Activated B cell treated with CpG ODN at 0.5 μM for 24 hours (primary cell): ENCODE data around the gene IGFLR1. TPM values are rescaled to one million over a fixed set of nuclear protein-coding genes. Genes with fewer than 3 reads are reported as not detected.

ENCODE experiments used
- ATAC-seq: fragments of 200-7000 bp; cut with Tn5 transposase; one replicate; pipeline ENCODE4 v1.10.0; 2021; ENCODE audit warnings: low read depth, mild to moderate bottlenecking, moderate library complexity
- CTCF ChIA-PET: fragments of 350-600 bp; sonication (Branson Sonifier 250); formaldehyde crosslinking; loops from one replicate; lab custom pipeline; 2021; ENCODE audit warnings: antibody characterized with exemption; lab: Charles Lee
- POLR2A ChIA-PET: fragments of 350-600 bp; sonication (Branson Sonifier 250); formaldehyde crosslinking; loops from one replicate; lab custom pipeline; 2021; ENCODE audit warnings: antibody characterized with exemption; lab: Charles Lee
- DNase-seq: peaks from one replicate; pipeline ENCODE4 v3.0.0; 2022
- H3K27ac Mint-ChIP-seq: one replicate; pipeline ENCODE4 v1.8.0; 2020; ENCODE audit warnings: mixed read lengths
- H3K27me3 Mint-ChIP-seq: one replicate; pipeline ENCODE4 v1.8.0; 2021; ENCODE audit warnings: mixed read lengths
- H3K36me3 Mint-ChIP-seq: one replicate; pipeline ENCODE4 v1.8.0; 2021; ENCODE audit warnings: low read depth, mixed read lengths
- H3K4me1 Mint-ChIP-seq: one replicate; pipeline ENCODE4 v1.8.0; 2021; ENCODE audit warnings: mixed read lengths
- H3K4me3 Mint-ChIP-seq: one replicate; pipeline ENCODE4 v1.8.0; 2020; ENCODE audit warnings: mild to moderate bottlenecking, mixed read lengths
- H3K9me3 Mint-ChIP-seq: one replicate; pipeline ENCODE4 v1.8.0; 2020; ENCODE audit warnings: mixed read lengths
- CTCF ChIP-seq: fragments of 200-600 bp; IDR thresholded peaks from one replicate; pipeline ENCODE4 v1.8.0; 2022; ENCODE audit warnings: antibody characterized with exemption, mild to moderate bottlenecking
- intact Hi-C: fragments of 100-400 bp; cut with micrococcal nuclease; formaldehyde crosslinking; loops from one replicate; pipeline ENCODE4 v1.15.1; 2024
- total RNA-seq: library from RNA; stranded (reverse); gene quantifications from 2 replicates; pipeline ENCODE4 v1.2.3, GENCODE V29; 2022

The IGFLR1 gene
- total RNA-seq, 1 donor from 2014 or later: 130 TPM

GRCh38 chr19:35754370-35755130 lies 12.3 kb upstream of the IGFLR1 start:
- Mint-ChIP-seq H3K9me3 (no peaks in the 10 kb centered on the region), H3K4me3 (no peak overlapping the region), H3K36me3 (peaks cover 34% of the 10 kb centered on the region), H3K27me3 (peaks cover 15% of the 10 kb centered on the region), H3K27ac (no peak overlapping the region), H3K4me1 (peaks cover 37% of the 10 kb centered on the region)
- intact Hi-C loops: loop anchor here (5.0 kb wide), 1 partner anchor 207 kb away; the partner anchor contains the start of gene TMEM147
- ATAC-seq (no peak), DNase-seq (no peak)
- ChIA-PET CTCF (no interaction called here), POLR2A (no interaction called here)
- TF ChIP-seq CTCF: no peak

DNA sequence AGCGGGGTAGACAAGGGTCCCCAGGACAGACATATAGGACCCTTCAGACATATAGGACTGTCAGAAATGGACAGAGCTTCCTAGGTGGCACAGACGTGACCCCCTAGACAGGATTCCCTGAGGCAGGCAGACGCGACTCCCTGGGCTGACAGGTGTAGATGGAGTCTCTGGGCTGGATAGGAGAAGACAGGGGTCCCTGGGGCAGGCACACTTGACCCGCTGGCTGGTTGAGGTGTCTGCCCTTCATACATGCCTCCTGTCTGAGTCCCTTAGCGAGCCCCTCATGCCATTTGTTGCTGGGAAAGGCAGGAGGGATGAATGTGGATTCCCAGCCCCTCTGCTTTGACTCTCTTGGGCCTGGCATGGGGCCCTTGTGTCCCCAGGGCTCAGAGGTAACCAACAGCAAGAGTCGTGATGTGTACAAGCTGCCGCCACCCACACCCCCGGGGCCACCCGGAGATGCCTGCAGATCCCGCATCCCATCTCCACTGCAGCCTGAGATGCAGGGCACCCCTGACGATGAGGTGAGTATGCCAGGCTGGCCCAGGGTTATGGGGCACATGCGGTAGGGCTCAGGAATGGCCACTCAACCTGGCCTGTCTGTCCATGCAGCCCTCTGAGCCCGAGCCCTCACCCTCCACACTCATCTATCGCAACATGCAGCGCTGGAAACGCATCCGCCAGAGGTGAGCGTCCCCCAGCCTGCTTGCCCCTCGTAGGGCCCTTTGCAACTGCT lies 11.6 kb upstream of the IGFLR1 start:
- Mint-ChIP-seq H3K27me3 (peaks cover 15% of the 10 kb centered on the region), H3K36me3 (peaks cover 34% of the 10 kb centered on the region), H3K4me3 (no peak overlapping the region), H3K27ac (no peak overlapping the region), H3K4me1 (peaks cover 34% of the 10 kb centered on the region), H3K9me3 (no peaks in the 10 kb centered on the region)
- ATAC-seq: no peak
- intact Hi-C loops: no loop called here
- ChIA-PET CTCF (no interaction called here), POLR2A (no interaction called here)
- no peak for DNase-seq
- TF ChIP-seq CTCF: no peak

- CTCF ChIA-PET: no interaction called here
- peaks cover 39% of the 10 kb centered on the region for H3K4me1 Mint-ChIP-seq
- peaks cover 34% of the 10 kb centered on the region for H3K36me3 Mint-ChIP-seq
- intact Hi-C loops: no loop called here
- TF ChIP-seq CTCF: no peak
- no peak overlapping the region for H3K4me3 Mint-ChIP-seq
- POLR2A ChIA-PET: interaction anchor here (1.0 kb wide), 1 partner anchor 152 kb away, joined by 6 read pairs; no protein-coding TSS in a partner anchor
- no peak overlapping the region for H3K27ac Mint-ChIP-seq
- no peak for ATAC-seq
- no peak for DNase-seq
- no peaks in the 10 kb centered on the region for H3K9me3 Mint-ChIP-seq
- H3K27me3 Mint-ChIP-seq: peaks cover 15% of the 10 kb centered on the region
These were observed 10.6 kb upstream of the IGFLR1 start for GRCh38 chr19:35752746-35753350.

DNA sequence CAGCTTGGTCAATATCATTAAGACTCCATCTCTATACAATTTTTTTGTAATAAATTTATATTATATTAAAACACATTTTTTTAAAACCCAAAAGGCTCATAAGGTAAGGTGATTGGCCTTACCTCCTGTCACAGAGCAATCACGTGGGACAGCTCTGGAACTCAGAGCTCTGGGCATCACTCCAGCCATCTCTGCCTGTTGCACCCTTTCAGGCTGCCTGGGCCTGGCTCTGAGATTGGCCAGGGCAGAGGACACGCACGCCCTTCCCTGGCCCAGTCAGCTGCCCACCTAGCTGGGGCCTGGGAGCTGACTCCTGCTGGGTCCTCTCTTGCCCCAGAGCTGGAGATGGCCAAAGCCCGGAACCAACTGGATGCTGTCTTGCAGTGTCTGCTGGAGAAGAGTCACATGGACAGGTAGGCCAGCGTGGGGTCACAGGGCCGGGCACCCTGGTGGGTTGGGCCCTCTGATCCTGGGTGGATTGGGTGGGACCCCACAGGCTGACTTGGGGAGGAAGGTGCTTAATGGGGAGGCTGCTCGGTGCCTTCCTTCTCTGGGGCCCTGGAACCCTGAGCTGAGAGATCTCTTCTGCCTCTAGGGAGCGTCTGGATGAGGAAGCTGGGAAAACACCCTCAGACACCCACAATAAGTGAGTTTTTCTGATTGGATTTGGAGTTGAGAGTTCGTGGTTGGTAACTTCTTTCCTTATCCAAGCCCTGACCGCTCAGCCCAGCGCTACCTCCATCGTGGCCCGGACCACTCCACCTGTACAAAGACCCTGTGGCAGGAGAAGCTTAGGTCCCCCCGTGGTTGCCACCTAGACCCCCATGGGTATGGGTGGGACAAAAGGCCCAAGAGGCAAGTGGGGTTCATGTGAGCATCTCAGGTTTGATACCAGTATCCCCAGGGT lies 9.8 kb upstream of the IGFLR1 start:
- Mint-ChIP-seq H3K36me3 (peaks cover 32% of the 10 kb centered on the region), H3K9me3 (no peaks in the 10 kb centered on the region), H3K4me1 (peaks cover 35% of the 10 kb centered on the region), H3K27ac (no peak overlapping the region), H3K4me3 (no peak overlapping the region), H3K27me3 (peaks cover 12% of the 10 kb centered on the region)
- ATAC-seq (no peak), DNase-seq (no peak)
- ChIA-PET CTCF (no interaction called here), POLR2A (interaction anchor here (0.6 to 1.1 kb wide), 3 partner anchors 10 to 152 kb away, joined by 3 to 6 read pairs (median 6); partner anchors contain the start of genes IGFLR1 and NFKBID)
- intact Hi-C loops: no loop called here
- no peak for TF ChIP-seq CTCF
